GDM1 (cell line): ENCODE results near the gene SNAP29.
A peak's percentile ranks its signal among the peaks of the same experiment; 100 is the strongest.
"Not testable (repeated sequence)": the region's sequence is repeated elsewhere in the genome, so short reads cannot be mapped to it uniquely, and the experiment has no call there.

Experiments used
- DNase-seq: peaks from one replicate; lab custom pipeline; 2025; lab: John Stamatoyannopoulos, UW

Gene SNAP29

GRCh38 chr22:20867179-20868024 lies 8.6 kb downstream of the SNAP29 start:
- peak; percentile 31 for DNase-seq

GRCh38 chr22:20868025-20868962 lies 9.5 kb downstream of the SNAP29 start:
- no peak for DNase-seq

GRCh38 chr22:20869234-20869633 lies 10.4 kb downstream of the SNAP29 start:
- DNase-seq: no peak

- DNase-seq: no peak
These were observed 14.4 kb downstream of the SNAP29 start for GRCh38 chr22:20873214-20873613.

DNA sequence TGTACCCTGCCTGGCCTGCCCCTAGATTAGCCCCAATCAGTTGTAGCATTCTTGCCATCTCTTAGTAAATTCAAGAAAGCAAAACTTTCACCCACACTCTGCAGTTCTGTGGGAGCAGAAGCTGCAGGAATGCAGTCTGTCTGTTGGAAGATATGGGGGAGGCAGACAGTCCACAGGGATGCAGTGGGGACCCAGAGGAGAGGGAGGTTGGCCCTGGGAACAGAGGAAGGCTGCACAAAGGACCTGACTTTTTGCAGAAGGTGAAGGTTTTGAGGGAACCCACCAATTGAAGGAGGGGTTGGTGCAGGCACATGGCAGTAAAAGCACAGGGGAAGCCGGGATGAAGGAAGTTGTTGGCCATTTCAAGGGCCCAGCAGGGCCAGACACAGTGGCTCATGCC lies 16.5 kb downstream of the SNAP29 start:
- DNase-seq: no peak

GRCh38 chr22:20877715-20878114 lies 18.9 kb downstream of the SNAP29 start:
- DNase-seq: no peak

DNA sequence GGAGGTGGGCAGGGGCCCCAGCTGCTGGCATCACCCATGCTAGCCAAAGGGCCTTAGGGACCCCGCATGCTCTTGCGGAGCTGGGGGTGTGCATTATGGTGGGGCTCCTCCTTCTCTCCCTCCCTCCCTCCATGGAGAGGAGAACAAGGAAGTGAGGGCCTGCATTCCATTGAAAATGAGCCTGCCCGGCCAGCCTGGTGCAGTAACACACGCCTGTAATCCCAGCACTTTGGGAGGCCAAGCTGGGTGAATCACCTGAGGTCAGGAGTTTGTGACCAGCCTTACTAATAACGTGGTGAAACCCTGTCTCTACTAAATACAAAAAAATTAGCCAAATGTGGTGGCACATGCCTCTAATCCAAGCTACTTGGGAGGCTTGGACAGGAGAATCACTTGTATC lies 22.4 kb downstream of the SNAP29 start:
- no peak for DNase-seq

DNA sequence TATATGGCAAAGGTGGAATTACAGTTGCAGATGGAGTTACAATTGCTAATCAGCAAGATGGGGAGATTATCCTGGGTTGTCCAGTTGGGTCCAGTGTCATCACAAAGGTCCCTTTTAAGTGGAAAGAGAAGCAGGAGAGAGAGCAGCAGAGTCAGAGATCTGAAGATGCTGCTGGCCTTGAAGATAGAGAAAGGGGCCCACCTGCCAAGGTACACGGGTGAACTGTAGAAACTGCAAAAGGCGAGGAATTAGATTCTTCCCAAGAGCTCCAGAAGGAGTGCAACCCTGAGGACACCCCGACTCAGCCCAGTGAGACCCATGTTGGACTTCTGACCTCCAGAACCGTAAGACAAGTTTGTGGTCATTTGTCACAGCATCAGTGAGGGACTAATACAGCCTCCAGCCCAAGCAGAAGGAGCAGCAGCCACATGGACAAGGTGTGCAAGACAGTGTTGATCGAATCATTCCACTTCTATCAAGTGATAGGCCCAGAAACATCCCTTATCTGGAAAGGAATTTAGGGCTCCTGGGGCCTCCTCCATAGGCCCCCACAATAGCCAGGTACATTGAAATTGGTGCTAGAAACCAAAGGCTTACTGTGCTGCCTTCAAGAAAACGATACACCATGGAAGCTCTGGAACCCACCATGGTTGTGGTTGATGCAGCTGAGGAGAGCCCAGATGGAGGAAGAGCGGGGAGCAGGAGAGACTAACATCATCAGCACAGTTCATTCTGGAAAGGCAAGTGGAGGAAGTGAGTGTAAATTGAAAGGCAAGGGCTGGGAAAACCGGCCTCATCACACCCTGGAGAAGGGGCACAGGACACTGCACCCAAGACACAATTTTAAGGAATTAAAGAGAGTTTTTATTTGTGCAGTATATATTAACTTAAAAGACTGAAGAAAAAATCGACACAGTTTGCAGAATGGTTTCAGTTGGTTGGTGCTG lies 23.3 kb downstream of the SNAP29 start:
- DNase-seq: no peak

DNA sequence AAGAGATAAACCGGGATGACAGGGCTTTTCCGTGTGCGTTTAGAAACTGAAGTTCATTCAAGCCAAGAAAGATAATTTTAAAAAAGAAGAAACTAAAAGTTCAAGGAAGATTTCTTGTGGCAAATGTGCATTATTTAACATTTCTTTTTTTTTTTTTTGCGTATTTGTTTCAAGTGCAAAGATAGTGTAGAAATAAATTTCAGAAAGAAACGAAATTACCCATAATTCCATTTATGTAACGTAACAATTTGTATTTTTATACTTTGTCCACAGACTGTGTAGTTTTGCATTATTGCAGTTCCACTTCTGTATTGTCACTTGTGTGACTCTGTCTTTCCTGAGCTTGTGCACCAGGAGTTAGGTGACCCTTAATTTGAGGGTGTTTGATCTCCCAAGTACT lies 24.0 kb downstream of the SNAP29 start:
- DNase-seq: no peak

- no peak for DNase-seq
These were observed 25.6 kb downstream of the SNAP29 start for GRCh38 chr22:20884454-20884853.

- no peak for DNase-seq
These were observed 26.3 kb downstream of the SNAP29 start for GRCh38 chr22:20885017-20885556.

DNA sequence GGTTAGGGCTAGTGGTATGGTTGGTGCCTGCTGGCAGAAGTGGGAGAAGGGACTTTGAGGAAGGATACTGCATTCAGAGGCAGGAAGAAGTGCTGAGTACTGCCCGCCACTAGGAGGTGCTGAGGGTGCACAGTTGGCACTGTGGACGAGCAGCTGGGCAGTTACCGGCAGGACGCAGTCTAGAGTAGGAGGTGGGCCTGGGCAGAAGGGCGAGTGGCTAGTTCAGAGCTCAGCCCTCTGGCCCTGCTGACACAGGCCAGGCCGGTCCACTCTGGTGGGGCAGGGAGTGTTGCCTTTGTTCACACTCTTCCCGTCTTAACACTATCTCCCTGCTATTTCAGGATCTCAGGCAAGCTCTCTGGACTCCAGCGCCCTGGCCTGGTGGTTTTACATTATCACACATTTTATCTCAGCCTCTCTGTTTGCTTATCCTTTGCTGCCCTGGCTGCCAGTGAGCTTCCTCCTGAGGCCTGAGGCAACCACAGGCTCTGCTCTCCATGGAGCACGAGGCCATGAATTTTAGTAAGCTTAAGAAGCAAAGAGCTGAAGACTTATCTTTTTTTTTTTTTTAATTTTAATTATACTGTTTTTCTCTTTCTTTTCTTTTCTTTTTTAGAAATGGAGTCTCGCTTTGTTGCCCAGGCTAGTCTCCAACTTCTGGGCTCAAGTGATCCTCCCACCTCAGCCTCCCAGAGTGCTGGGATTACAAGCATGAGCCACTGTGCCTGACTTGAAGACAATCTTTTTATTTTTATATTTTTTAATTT lies 26.9 kb downstream of the SNAP29 start:
- DNase-seq: peak; percentile 37

GRCh38 chr22:20887375-20887774 lies 28.6 kb downstream of the SNAP29 start:
- DNase-seq: no peak

GRCh38 chr22:20889025-20889704 lies 30.4 kb downstream of the SNAP29 start:
- no peak for DNase-seq

DNA sequence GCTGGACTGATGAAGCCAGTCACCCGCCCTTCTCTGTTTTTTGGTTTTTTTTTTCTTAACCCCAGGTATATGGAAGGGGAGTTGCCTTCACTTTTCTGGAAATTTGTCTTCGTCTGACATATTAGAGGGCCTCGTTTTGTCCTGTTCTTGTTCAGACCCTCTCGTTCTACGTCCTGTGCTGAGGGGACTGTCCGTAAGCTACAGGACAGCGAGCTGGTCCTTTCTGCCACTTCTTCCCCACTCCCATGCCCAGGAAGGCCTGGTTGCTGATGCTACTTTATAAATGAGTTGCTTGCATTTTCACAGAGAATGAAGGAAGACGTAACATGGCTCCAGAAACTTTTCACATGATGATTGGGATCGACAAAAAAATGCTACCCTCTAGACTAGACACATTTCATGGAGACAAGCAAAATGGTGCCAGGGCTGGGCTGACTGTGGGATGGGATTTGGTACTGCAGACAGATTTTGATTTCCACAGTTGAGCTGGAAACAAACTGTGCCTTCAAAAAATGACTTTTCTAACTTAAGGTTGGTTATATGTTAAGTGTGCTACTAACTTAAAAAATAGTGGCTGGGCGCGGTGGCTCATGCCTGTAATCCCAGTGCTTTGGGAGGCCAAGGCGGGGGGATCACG lies 31.2 kb downstream of the SNAP29 start:
- no peak for DNase-seq

- DNase-seq: no peak
These were observed 32.2 kb downstream of the SNAP29 start for GRCh38 chr22:20890975-20891374.

DNA sequence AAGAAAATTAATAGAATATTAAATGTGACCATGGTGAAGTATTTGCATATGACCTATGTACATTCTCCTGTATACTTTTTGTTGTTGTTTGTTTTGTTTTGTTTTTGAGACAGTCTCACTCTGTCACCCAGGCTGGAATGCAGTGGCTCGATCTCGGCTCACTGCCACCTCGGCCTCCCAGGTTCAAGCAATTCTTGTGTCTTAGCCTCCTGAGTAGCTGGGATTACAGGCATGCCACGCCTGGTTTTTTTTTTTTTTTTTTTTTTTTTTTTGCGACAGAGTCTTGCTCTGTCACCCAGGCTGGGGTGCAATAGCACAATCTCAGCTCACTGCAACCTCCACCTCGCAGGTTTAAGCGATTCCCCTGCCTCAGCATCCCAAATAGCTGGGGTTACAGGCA lies 38.9 kb downstream of the SNAP29 start:
- DNase-seq: not testable (repeated sequence)

- no peak for DNase-seq
These were observed 41.1 kb downstream of the SNAP29 start for GRCh38 chr22:20899827-20900423.
